ENCODE results near the gene RYR2.

GRCh38 chr1:237717106-237717505 lies 675.1 kb downstream of the RYR2 start:
- TF ChIP-seq, protein P1, sequence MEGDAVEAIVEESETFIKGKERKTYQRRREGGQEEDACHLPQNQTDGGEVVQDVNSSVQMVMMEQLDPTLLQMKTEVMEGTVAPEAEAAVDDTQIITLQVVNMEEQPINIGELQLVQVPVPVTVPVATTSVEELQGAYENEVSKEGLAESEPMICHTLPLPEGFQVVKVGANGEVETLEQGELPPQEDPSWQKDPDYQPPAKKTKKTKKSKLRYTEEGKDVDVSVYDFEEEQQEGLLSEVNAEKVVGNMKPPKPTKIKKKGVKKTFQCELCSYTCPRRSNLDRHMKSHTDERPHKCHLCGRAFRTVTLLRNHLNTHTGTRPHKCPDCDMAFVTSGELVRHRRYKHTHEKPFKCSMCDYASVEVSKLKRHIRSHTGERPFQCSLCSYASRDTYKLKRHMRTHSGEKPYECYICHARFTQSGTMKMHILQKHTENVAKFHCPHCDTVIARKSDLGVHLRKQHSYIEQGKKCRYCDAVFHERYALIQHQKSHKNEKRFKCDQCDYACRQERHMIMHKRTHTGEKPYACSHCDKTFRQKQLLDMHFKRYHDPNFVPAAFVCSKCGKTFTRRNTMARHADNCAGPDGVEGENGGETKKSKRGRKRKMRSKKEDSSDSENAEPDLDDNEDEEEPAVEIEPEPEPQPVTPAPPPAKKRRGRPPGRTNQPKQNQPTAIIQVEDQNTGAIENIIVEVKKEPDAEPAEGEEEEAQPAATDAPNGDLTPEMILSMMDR (IDR thresholded peaks at IDR 0.05): no peak
- no peak for TF ChIP-seq POLR2A (IDR thresholded peaks at IDR 0.05)
